HEK293 (cell line): Measurements from ENCODE around the gene MAGI2.

Source experiments
- CTCF ChIA-PET: fragments of 350-600 bp; formaldehyde crosslinking; extraction: SDS; loops from one replicate; lab custom pipeline; 2021; ENCODE audit warnings: antibody characterized with exemption; lab: Yijun Ruan, JAX
- POLR2A ChIA-PET: fragments of 300-600 bp; formaldehyde crosslinking; extraction: SDS; loops from one replicate; lab custom pipeline; 2020; ENCODE audit warnings: antibody characterized with exemption, inconsistent platforms; lab: Yijun Ruan, JAX
- H3K27ac ChIP-seq: fragments of 200-500 bp; sonication (Bioruptor generic); 2 replicates; pipeline ENCODE4 v1.5.1; 2014; ENCODE audit warnings: low read depth, low read length, control low read depth, inconsistent platforms; ENCODE audit errors: extremely low read depth
- H3K36me3 ChIP-seq, 2 experiments: fragments of 200-500 bp in 1 of 2; sonication (Bioruptor generic) in 1 of 2; 1 replicate in 1 of 2; 2 replicates in 1 of 2; pipeline ENCODE4 v1.5.1; 2014 to 2017; ENCODE audit warnings: inconsistent platforms in 2 of 2, low read length in 2 of 2; ENCODE audit not compliant: control insufficient read depth in 2 of 2, insufficient read depth in 1 of 2
- H3K4me1 ChIP-seq: fragments of 200-500 bp; sonication (Bioruptor generic); 2 replicates; pipeline ENCODE4 v1.5.1; 2014; ENCODE audit warnings: mild to moderate bottlenecking, low read length, inconsistent platforms; ENCODE audit not compliant: control insufficient read depth, insufficient read depth
- H3K4me3 ChIP-seq: 2 replicates; pipeline ENCODE4 v1.5.1; 2011; ENCODE audit warnings: low read depth, mild to moderate bottlenecking, control low read depth, low read length, moderate library complexity
- H3K9me3 ChIP-seq: fragments of 200-500 bp; sonication (Bioruptor generic); 2 replicates; pipeline ENCODE4 v1.5.1; 2014; ENCODE audit warnings: low read depth, low read length, inconsistent platforms; ENCODE audit not compliant: control insufficient read depth, insufficient read depth
- GLIS1 ChIP-seq: fragments of 450-650 bp; formaldehyde crosslinking; IDR thresholded peaks from 2 replicates; pipeline ENCODE4 v1.5.1; 2016; ENCODE audit warnings: missing biosample characterization, missing genetic modification characterization
- MZF1 ChIP-seq: fragments of 450-650 bp; formaldehyde crosslinking; IDR thresholded peaks from 2 replicates; pipeline ENCODE4 v1.5.1; 2017; ENCODE audit warnings: missing biosample characterization, missing genetic modification characterization, borderline replicate concordance
- ZBTB49 ChIP-seq: fragments of 450-650 bp; formaldehyde crosslinking; IDR thresholded peaks from 2 replicates; pipeline ENCODE4 v1.5.1; 2016; ENCODE audit warnings: missing biosample characterization, missing genetic modification characterization, low read depth
- ZFP41 ChIP-seq: fragments of 450-650 bp; formaldehyde crosslinking; IDR thresholded peaks from 2 replicates; pipeline ENCODE4 v1.5.1; 2016; ENCODE audit warnings: missing biosample characterization, missing genetic modification characterization, borderline replicate concordance
- ZNF23 ChIP-seq: fragments of 450-650 bp; formaldehyde crosslinking; IDR thresholded peaks from 2 replicates; pipeline ENCODE4 v1.5.1; 2016; ENCODE audit warnings: missing biosample characterization, missing genetic modification characterization, borderline replicate concordance
- ZNF266 ChIP-seq: fragments of 450-650 bp; formaldehyde crosslinking; IDR thresholded peaks from 2 replicates; pipeline ENCODE4 v1.5.1; 2016; ENCODE audit warnings: missing biosample characterization, missing genetic modification characterization, low read depth
- ZNF426 ChIP-seq: fragments of 450-650 bp; formaldehyde crosslinking; IDR thresholded peaks from 2 replicates; pipeline ENCODE4 v1.5.1; 2017; ENCODE audit warnings: missing biosample characterization, missing genetic modification characterization, mild to moderate bottlenecking, inconsistent platforms, moderate library complexity
- ZNF514 ChIP-seq: fragments of 450-650 bp; formaldehyde crosslinking; IDR thresholded peaks from 2 replicates; pipeline ENCODE4 v1.5.1; 2016; ENCODE audit warnings: missing biosample characterization, missing genetic modification characterization
- ZNF677 ChIP-seq: fragments of 450-650 bp; IDR thresholded peaks from 2 replicates; pipeline ENCODE4 v1.5.0; 2018; ENCODE audit warnings: missing biosample characterization, mild to moderate bottlenecking, missing genetic modification characterization, moderate library complexity
- ZNF791 ChIP-seq: fragments of 450-650 bp; formaldehyde crosslinking; IDR thresholded peaks from 2 replicates; pipeline ENCODE4 v1.5.1; 2016; ENCODE audit warnings: missing biosample characterization, missing genetic modification characterization
- ZNF837 ChIP-seq: fragments of 450-650 bp; formaldehyde crosslinking; IDR thresholded peaks from 2 replicates; pipeline ENCODE4 v1.5.1; 2016; ENCODE audit warnings: missing biosample characterization, missing genetic modification characterization
- TF ChIP-seq, protein P1 (sequence below): fragments of 450-650 bp; formaldehyde crosslinking; IDR thresholded peaks from 2 replicates; pipeline ENCODE4 v1.5.1; 2016; ENCODE audit warnings: missing biosample characterization, missing genetic modification characterization
- TF ChIP-seq, protein P2 (sequence below): fragments of 450-650 bp; formaldehyde crosslinking; IDR thresholded peaks from 2 replicates; pipeline ENCODE4 v1.5.1; 2016; ENCODE audit warnings: missing biosample characterization, missing genetic modification characterization

Gene MAGI2

GRCh38 chr7:78179211-78179610 lies 1274.3 kb downstream of the MAGI2 start (continued):
- TF ChIP-seq ZNF677 (tag by site-specific recombination) (no peak), ZNF23 (no peak), ZFP41 (tag by site-specific recombination) (no peak), GLIS1 (tag by site-specific recombination) (no peak)
- TF ChIP-seq, all 188 proteins: peak for 0

GRCh38 chr7:78178319-78178718 lies 1275.1 kb downstream of the MAGI2 start:
- TF ChIP-seq MZF1 (tag by site-specific recombination): no peak
- TF ChIP-seq, protein P1, sequence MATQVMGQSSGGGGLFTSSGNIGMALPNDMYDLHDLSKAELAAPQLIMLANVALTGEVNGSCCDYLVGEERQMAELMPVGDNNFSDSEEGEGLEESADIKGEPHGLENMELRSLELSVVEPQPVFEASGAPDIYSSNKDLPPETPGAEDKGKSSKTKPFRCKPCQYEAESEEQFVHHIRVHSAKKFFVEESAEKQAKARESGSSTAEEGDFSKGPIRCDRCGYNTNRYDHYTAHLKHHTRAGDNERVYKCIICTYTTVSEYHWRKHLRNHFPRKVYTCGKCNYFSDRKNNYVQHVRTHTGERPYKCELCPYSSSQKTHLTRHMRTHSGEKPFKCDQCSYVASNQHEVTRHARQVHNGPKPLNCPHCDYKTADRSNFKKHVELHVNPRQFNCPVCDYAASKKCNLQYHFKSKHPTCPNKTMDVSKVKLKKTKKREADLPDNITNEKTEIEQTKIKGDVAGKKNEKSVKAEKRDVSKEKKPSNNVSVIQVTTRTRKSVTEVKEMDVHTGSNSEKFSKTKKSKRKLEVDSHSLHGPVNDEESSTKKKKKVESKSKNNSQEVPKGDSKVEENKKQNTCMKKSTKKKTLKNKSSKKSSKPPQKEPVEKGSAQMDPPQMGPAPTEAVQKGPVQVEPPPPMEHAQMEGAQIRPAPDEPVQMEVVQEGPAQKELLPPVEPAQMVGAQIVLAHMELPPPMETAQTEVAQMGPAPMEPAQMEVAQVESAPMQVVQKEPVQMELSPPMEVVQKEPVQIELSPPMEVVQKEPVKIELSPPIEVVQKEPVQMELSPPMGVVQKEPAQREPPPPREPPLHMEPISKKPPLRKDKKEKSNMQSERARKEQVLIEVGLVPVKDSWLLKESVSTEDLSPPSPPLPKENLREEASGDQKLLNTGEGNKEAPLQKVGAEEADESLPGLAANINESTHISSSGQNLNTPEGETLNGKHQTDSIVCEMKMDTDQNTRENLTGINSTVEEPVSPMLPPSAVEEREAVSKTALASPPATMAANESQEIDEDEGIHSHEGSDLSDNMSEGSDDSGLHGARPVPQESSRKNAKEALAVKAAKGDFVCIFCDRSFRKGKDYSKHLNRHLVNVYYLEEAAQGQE (tag by site-specific recombination): peak; percentile 40; the same call in 1 of the 2 replicates
- TF ChIP-seq, all 188 proteins: peak for 1
- CTCF ChIA-PET: no interaction called here

DNA sequence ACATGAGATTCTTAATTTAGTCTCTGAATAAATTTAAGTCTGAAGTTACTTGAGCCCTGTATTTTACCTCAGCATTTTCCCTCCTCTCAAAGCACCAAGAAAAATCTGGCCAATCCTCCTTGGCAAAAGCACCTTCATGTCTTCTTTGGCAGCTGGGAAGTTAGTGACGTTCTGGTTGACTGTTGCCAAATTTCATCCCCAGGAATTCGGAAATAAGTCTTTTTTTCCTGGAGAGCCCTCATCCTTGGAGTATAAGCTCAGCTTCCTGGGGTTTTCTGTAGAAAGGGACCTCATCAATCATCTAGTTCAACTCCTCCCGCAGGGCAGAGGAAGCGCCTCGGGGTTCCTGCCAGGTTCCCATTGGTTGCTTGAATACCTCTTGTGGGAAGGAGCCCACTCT lies 1277.3 kb downstream of the MAGI2 start:
- TF ChIP-seq, protein P2, sequence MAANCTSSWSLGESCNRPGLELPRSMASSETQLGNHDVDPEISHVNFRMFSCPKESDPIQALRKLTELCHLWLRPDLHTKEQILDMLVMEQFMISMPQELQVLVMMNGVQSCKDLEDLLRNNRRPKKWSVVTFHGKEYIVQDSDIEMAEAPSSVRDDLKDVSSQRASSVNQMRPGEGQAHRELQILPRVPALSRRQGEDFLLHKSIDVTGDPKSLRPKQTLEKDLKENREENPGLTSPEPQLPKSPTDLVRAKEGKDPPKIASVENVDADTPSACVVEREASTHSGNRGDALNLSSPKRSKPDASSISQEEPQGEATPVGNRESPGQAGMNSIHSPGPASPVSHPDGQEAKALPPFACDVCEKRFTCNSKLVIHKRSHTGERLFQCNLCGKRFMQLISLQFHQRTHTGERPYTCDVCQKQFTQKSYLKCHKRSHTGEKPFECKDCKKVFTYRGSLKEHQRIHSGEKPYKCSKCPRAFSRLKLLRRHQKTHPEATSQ (tag by site-specific recombination): no peak
- TF ChIP-seq ZNF426 (tag by site-specific recombination) (no peak), ZBTB49 (tag by site-specific recombination) (no peak), ZNF266 (tag by site-specific recombination) (no peak), ZNF791 (no peak), ZNF837 (tag by site-specific recombination) (no peak), ZNF514 (no peak)
- ChIA-PET CTCF (interaction anchor here (0.5 to 1.0 kb wide), 2 partner anchors 12 to 50 kb away, joined by 3 to 4 read pairs; no protein-coding TSS in a partner anchor), POLR2A (no interaction called here)
- no peak overlapping the region for H3K27ac ChIP-seq
- H3K36me3 ChIP-seq: no peaks in the 10 kb centered on the region
- peaks cover 2% of the 10 kb centered on the region; the same call in 1 of the 2 replicates for H3K4me1 ChIP-seq
- H3K4me3 ChIP-seq: no peak overlapping the region
- no peaks in the 10 kb centered on the region for H3K9me3 ChIP-seq

More at GRCh38 chr7:78178319-78178718, 1275.1 kb downstream of the MAGI2 start:
- H3K4me1 ChIP-seq: no peaks in the 10 kb centered on the region
- no peaks in the 10 kb centered on the region for H3K9me3 ChIP-seq
- H3K27ac ChIP-seq: no peak overlapping the region
- H3K4me3 ChIP-seq: no peak overlapping the region
- POLR2A ChIA-PET: no interaction called here
- H3K36me3 ChIP-seq: no peaks in the 10 kb centered on the region
